WERI-Rb-1 (cell line): ENCODE measurements around the gene IQSEC1.

ENCODE experiments used
- DNase-seq: peaks from one replicate; pipeline ENCODE4 v3.0.0-alpha.2; 2020
- H3K27ac ChIP-seq: fragments of 250-450 bp; sonication (Bioruptor Pico); 2 replicates; pipeline ENCODE4 v1.5.1; 2020; ENCODE audit warnings: mild to moderate bottlenecking, moderate library complexity
- H3K27me3 ChIP-seq: fragments of 250-450 bp; sonication (Bioruptor Pico); 2 replicates; pipeline ENCODE4 v1.5.1; 2021; ENCODE audit warnings: mild to moderate bottlenecking, low read depth, moderate library complexity; ENCODE audit not compliant: insufficient read depth, severe bottlenecking
- H3K36me3 ChIP-seq: fragments of 250-450 bp; sonication (Bioruptor Pico); 2 replicates; pipeline ENCODE4 v1.5.1; 2020; ENCODE audit warnings: mild to moderate bottlenecking, moderate library complexity
- H3K4me3 ChIP-seq: 2 replicates; pipeline ENCODE4 v1.5.1; 2011; ENCODE audit warnings: low read depth, mild to moderate bottlenecking, control low read depth, low read length
- H3K9me3 ChIP-seq: fragments of 250-450 bp; sonication (Bioruptor Pico); 2 replicates; pipeline ENCODE4 v1.5.1; 2021; ENCODE audit warnings: mild to moderate bottlenecking, moderate library complexity; ENCODE audit not compliant: severe bottlenecking
- CTCF ChIP-seq: IDR thresholded peaks from 2 replicates; pipeline ENCODE4 v1.5.1; 2011; ENCODE audit warnings: low read depth, mild to moderate bottlenecking, control low read depth, inconsistent platforms, low read length

Gene IQSEC1

GRCh38 chr3:13009946-13010315 is 63.3 kb downstream of the IQSEC1 start:
- H3K27me3 ChIP-seq, result no peaks in the 10 kb centered on the region
- peaks cover 5% of the 10 kb centered on the region for H3K36me3 ChIP-seq
- no peak for TF ChIP-seq CTCF
- DNase-seq, result no peak
- no peaks in the 10 kb centered on the region for H3K9me3 ChIP-seq
- H3K27ac ChIP-seq, result no peak overlapping the region
- H3K4me3 ChIP-seq, result no peak overlapping the region

GRCh38 chr3:13009132-13009945 is 63.9 kb downstream of the IQSEC1 start:
- no peak for TF ChIP-seq CTCF
- no peaks in the 10 kb centered on the region for H3K9me3 ChIP-seq
- no peaks in the 10 kb centered on the region for H3K27me3 ChIP-seq
- peaks cover 5% of the 10 kb centered on the region for H3K36me3 ChIP-seq
- no peak overlapping the region for H3K27ac ChIP-seq
- DNase-seq, result no peak
- no peak overlapping the region for H3K4me3 ChIP-seq

- Histone ChIP-seq H3K4me3 (no peak overlapping the region), H3K27me3 (no peaks in the 10 kb centered on the region), H3K9me3 (no peaks in the 10 kb centered on the region), H3K36me3 (no peaks in the 10 kb centered on the region; the same call in 1 of the 2 replicates), H3K27ac (no peak overlapping the region; the same call in 1 of the 2 replicates)
- no peak for DNase-seq
- no peak for TF ChIP-seq CTCF
Observed at GRCh38 chr3:13008155-13008995, 64.9 kb downstream of the IQSEC1 start.

- no peaks in the 10 kb centered on the region for H3K27me3 ChIP-seq
Observed at GRCh38 chr3:13007251-13007941, 65.8 kb downstream of the IQSEC1 start.

More at GRCh38 chr3:13007251-13007941, 65.8 kb downstream of the IQSEC1 start:
- no peak overlapping the region for H3K4me3 ChIP-seq
- TF ChIP-seq CTCF, result no peak
- H3K27ac ChIP-seq, result no peak overlapping the region
- H3K36me3 ChIP-seq, result no peaks in the 10 kb centered on the region; the same call in 1 of the 2 replicates
- H3K9me3 ChIP-seq, result no peaks in the 10 kb centered on the region
- no peak for DNase-seq
